Activated T-cell treated with anti-CD3 and anti-CD28 coated beads for 48 hours (primary cell): ENCODE measurements around the gene CCIN.
A peak's percentile ranks its signal among the peaks of the same experiment; 100 is the strongest.
"Not testable (repeated sequence)": the region's sequence is repeated elsewhere in the genome, so short reads cannot be mapped to it uniquely, and the experiment has no call there.

Experiments
- DNase-seq: peaks from one replicate; pipeline ENCODE4 v3.0.0-alpha.2; 2020; ENCODE audit warnings: low read depth

The CCIN gene

DNA sequence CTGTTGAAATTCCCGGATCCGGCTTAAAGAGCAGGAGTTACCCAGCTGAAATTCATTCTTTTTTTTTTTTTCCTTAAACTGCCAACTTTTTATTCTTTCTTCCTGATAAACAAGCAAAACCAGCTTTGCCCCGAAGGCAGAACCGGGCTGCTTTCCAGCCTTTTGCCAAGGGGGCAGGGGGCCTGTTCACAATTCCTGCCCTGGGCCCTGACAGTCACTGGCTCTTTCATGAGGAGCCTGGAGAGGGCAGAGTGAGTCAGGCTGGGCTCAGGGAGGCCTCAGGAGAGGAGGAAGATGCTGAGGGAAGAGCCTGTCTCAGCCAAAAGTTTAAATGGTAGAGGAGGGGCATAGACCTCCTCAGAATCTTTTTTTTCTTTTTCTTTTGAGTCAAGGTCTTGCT, 27.9 kb upstream of the CCIN start:
- DNase-seq: no peak

DNA sequence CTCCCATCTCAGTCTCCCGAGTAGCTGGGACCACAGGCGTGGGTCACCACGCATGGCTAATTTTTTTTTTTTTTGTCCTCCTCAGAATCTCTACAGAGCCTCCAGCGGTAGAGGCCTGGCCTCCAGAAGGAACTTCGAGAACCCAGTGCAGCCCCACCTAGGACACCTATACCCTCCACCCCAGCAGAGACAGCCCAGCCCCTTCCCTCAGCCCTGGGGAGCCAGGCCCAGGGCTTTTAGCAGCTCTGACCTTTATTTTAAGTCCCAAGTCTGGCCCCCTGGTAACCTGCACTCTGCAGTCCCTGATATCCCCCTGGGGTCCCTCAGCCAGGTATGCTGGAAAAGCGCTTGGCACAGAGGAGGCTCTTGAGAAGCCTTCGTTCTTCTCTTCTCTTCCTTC, 27.4 kb upstream of the CCIN start:
- no peak for DNase-seq

DNA sequence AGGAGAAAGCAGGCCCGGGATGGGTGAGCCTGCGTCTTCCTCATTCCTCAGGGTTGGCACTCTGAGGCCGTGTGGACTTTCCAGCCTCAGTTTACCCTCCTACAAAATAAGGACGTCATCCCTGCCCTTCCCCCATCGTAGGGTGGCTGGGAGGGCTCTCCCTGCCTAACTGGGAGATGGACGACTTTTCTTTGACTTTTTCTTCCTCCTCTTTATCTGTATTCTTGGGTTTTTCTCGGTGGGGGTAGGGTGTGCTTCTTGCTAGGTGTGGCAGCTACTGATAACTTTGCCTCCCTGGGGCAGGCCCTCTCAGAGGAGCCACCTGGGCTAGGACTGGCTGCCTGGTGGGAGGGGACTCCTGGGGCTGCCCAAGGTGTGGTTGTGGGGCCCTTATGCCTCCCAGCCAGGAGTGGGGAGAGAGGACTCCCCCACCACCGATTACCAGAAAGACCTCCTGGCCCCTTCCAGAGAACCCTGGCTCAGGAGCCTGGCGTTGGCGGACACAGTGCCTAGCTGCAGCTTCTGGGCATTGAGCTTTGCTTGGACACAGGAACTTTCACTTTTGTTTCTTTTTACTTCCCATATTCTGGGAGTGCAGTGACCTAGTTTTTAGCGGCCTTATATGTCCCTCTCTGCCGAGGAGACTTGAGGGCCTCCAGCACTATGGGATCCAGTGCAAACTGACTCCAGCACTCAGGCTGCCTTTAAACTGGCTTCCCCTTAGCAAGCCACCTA, 26.5 kb upstream of the CCIN start:
- DNase-seq: no peak

GRCh38 chr9:36143245-36143641, 25.9 kb upstream of the CCIN start:
- no peak for DNase-seq

GRCh38 chr9:36144309-36145232, 24.6 kb upstream of the CCIN start:
- no peak for DNase-seq

DNA sequence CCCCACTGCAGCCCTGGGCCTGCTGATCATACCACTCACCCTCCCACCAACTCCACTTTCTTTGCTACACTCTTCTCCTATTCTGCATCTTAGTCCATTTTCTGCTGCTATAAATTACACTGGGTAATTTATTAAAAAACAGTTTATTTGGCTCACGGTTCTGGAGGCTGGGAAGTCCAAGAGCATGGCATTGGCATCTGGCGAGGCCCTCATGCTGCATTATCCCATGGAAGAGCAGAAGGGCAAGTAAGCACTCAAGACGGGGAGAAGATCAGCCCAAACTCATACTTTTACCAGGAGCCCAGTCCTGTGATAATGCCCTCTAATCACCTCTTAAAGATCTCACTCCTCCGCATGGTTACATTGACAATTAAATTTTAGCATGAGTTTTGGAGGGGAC, 23.2 kb upstream of the CCIN start:
- no peak for DNase-seq

DNA sequence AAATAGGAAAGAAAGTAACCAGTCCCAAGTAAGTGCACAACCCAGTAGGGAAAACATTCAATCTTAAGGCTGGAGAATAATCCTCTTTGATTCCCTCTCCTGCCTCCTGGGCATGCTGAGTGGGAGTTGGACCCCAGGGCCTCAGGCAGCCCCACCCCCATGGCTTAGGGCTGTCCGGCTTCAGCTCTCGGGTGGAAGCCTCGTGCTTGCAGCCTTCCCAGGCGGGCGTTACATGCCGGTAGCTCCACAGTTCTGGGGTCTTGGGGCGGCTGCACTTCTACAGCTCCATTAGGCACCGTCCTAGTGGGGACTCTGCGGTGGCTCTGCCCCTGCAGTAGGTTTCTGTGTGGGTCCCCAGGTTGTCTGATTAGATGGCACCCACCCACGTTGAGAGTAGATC, 22.5 kb upstream of the CCIN start:
- no peak for DNase-seq

- DNase-seq: no peak
Measured at GRCh38 chr9:36147441-36148175, 21.6 kb upstream of the CCIN start.

DNA sequence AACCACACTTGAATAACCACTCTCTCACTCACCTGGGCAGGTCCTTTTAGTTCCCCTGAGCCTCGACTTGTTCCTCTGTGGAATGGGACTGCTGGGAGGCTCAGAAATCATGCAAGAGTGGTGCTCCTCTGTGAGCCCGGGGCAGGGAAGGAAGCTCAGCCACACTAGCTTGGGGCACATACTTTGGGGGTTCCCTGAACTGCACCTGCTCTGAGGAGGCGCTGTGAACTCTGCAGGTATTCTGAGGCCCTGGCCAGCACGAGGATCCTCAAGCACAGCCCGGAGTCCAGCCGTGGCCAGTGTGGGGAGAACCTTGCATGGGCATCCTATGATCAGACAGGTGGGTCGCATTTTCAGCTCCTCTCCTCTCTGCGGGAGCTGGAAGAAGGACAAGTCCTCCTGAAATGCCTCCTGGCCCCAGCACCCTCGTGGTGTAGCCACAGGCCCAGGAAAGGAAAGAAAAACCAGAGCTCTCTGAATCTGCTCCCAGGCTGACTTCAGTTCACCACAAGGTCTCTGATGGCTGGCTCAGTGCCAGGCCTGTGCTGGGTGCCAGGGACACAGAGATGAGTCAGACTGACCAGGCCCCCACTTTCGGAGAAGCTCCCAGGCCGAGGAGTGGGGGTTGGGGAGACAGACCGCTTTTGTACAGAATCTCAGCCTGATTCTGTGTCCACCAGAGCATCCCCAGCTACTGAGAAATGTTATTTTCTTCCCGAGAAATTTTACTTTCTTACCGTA, 20.7 kb upstream of the CCIN start:
- peak; percentile 65 for DNase-seq

- no peak for DNase-seq
Measured at GRCh38 chr9:36149197-36149596, 20.0 kb upstream of the CCIN start.

- DNase-seq: no peak
Measured at GRCh38 chr9:36150574-36151315, 18.4 kb upstream of the CCIN start.

DNA sequence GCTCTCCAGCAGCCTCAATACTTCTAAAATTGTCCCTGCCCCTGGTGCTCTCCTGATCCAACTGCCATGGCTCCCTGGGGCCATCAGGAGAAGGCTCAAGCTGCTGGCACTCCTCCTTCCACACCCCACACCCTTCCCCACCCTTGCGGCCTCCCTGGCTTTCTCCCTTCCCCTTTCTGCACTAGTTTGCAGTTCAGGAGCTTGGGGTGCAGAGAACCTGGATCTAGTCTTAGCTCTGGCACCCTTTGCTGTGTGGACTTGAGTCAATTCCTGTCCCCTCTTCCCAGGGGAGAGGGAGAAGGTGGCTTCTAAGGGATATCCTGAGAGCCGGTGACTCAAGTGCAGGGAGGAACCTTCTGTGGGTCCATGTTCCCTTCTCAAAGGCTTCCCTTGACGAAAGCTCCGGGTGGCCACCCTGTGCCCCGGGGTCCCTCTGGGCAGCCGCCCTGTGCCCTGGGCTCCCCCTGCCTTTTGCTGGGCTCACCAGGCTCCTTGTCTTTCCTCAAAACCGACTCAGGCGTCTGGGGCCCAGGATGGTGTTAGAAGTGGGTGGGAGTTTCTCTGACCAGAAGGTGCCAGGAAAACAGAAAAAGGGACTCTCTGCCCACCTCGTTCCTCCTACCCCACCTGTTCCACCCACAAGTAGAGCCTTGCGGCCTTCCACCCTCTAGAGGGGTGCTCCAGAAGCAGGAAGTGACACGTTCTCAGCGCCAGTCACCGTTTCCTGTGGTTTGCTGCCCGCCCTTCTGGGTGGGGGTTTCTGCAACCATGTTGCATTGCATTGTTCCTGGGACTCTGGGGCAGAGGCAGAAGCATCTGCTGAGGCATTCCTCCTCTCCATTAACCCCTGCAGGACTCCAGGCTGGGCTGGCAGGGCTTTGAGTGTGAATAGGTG, 17.6 kb upstream of the CCIN start:
- peak; percentile 80 for DNase-seq

DNA sequence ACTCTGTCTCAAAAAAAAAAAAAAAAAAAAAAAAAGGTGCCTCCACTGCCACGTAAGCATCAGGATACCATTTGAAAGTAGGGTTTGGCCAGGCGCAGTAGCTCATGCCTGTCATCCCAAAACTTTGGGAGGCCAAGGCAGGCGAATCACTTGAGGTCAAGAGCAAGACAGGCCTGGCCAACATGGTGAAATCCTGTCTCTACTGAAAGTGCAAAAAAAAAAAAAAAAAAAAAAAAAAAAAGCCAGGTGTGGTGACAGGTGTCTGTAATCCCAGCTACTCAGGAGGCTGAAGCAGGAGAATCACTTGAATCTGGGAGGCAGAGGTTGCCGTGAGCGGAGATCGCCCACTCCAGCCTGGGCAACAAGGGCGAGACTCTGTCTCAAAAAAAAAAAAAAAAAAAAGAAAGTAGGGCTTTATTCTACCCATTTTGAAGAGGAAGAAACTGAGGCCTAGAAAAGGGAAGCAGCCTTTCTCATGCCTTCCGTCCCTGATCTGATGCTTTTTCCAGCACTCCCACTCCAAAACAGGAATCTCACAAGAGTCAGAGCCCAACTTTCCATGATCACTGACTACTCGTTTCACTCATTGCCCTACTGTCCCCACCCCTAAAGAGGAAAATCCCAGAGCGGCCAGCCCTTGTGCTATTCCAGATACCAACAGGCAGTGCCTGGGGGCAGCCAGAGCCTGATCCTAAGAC, 16.3 kb upstream of the CCIN start:
- no peak for DNase-seq

GRCh38 chr9:36153746-36154145, 15.4 kb upstream of the CCIN start:
- DNase-seq: no peak

- DNase-seq: no peak
Measured at GRCh38 chr9:36154331-36154952, 14.7 kb upstream of the CCIN start.

DNA sequence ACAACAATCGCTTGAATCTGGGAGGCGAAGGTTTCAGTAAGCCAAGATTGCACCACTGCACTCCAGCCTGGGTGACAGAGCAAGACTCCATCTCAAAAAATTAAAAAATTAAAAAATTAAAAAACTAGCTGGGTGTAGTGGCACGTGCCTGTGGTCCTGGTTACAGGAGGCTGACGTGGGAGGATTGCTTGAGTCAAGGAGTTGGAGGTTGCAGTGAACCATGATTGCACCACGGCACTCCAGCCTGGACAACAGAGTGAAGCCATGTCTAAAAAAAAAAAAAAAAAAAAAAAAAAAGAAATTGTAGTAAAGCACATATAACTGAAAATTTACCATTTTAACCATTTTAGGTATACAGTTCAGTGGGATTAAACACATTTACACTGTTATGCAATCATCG, 13.1 kb upstream of the CCIN start:
- no peak for DNase-seq

DNA sequence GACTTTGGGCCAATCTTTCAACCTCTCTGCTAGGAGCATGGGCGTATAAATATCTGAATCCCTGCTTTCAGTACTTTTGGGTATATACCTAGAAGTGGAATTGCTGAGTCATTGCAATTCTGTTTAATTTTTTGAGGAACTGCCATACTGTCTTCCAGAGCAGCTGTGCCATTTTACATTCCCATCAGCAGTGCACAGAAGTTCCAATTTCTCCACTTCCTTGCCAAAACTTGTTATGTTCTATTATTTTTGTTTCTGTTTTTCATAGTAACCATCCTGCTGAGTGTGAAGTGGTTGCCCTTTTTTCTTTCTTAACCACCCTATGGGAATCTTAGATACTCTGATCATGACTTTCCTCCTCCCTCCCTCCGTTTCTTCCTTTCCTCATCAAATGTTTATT, 11.1 kb upstream of the CCIN start:
- no peak for DNase-seq

- DNase-seq: no peak
Measured at GRCh38 chr9:36158917-36159316, 10.3 kb upstream of the CCIN start.

DNA sequence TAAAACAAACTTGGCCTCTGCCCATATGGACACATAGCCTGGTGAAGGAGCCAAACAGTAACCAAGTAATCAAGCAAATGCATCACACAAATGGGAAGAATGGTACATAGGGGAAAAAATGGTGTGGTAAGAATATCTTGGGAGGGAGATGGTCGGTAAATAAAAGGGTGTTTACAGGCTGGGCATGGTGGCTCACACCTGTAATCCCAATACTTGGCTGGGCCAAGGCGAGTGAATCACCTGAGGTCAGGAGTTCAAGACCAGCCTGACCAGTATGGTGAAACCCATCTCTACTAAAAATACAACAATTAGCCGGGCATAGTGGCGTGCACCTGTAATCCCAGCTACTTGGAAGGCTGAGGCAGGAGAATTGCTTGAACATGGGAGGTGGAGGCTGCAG, 9.7 kb upstream of the CCIN start:
- DNase-seq: not testable (repeated sequence)
